Measurements from ENCODE around the gene PDE11A. TPM values are rescaled to one million over a fixed set of nuclear protein-coding genes. Genes with fewer than 3 reads are reported as not detected.

The PDE11A gene
- total RNA-seq, 2 donors from 2014 or later = 0.28 to 3.5 TPM

- Histone ChIP-seq H3K27ac (no peak overlapping the region), H3K9me3 (no peaks in the 10 kb centered on the region), H3K36me3 (no peaks in the 10 kb centered on the region), H3K4me1 (ENCODE audit: control insufficient read depth in 1 of 2, low read depth in 2 of 2) (no peaks in the 10 kb centered on the region), H3K4me3 (no peak overlapping the region), H3K27me3 (replicated peaks; ENCODE audit: insufficient read depth) (no peaks in the 10 kb centered on the region)
- ATAC-seq (ENCODE audit: insufficient number of reproducible peaks, low FRiP score, low read depth) (no peak), DNase-seq (ENCODE audit: low spot score) (no peak)
- no peak for TF ChIP-seq CTCF (IDR thresholded peaks at IDR 0.05)
Measured at GRCh38 chr2:177586154-177586553, 486.4 kb downstream of the PDE11A start.

GRCh38 chr2:177585234-177585863, 487.2 kb downstream of the PDE11A start:
- Histone ChIP-seq H3K27me3 (replicated peaks; ENCODE audit: insufficient read depth) (no peaks in the 10 kb centered on the region), H3K27ac (no peak overlapping the region), H3K9me3 (no peaks in the 10 kb centered on the region), H3K4me3 (no peak overlapping the region), H3K4me1 (ENCODE audit: control insufficient read depth in 1 of 2, low read depth in 2 of 2) (no peaks in the 10 kb centered on the region), H3K36me3 (no peaks in the 10 kb centered on the region)
- ATAC-seq (ENCODE audit: insufficient number of reproducible peaks, low FRiP score, low read depth) = no peak
- DNase-seq (ENCODE audit: low spot score) = no peak
- TF ChIP-seq CTCF (IDR thresholded peaks at IDR 0.05) = no peak

GRCh38 chr2:177584030-177584692, 488.4 kb downstream of the PDE11A start:
- Histone ChIP-seq H3K4me1 (ENCODE audit: control insufficient read depth in 1 of 2, low read depth in 2 of 2) (no peaks in the 10 kb centered on the region), H3K4me3 (no peak overlapping the region), H3K36me3 (no peaks in the 10 kb centered on the region), H3K27ac (no peak overlapping the region), H3K27me3 (replicated peaks; ENCODE audit: insufficient read depth) (no peaks in the 10 kb centered on the region), H3K9me3 (no peaks in the 10 kb centered on the region)
- no peak for TF ChIP-seq CTCF (IDR thresholded peaks at IDR 0.05)
- ATAC-seq (ENCODE audit: insufficient number of reproducible peaks, low FRiP score, low read depth) (no peak), DNase-seq (ENCODE audit: low spot score) (no peak)

- no peak overlapping the region for H3K4me3 ChIP-seq
- no peak for ATAC-seq (ENCODE audit: insufficient number of reproducible peaks, low FRiP score, low read depth)
Measured at GRCh38 chr2:177582000-177582399, 490.6 kb downstream of the PDE11A start.

More at GRCh38 chr2:177582000-177582399, 490.6 kb downstream of the PDE11A start:
- Histone ChIP-seq H3K4me1 (ENCODE audit: control insufficient read depth in 1 of 2, low read depth in 2 of 2) (no peaks in the 10 kb centered on the region), H3K9me3 (no peaks in the 10 kb centered on the region), H3K27me3 (replicated peaks; ENCODE audit: insufficient read depth) (no peaks in the 10 kb centered on the region), H3K36me3 (no peaks in the 10 kb centered on the region), H3K27ac (no peak overlapping the region)
- DNase-seq (ENCODE audit: low spot score) = no peak
- TF ChIP-seq CTCF (IDR thresholded peaks at IDR 0.05) = no peak

Measured in thoracic aorta (tissue), 2 donors.